Activated CD4-positive, alpha-beta T cell treated with anti-CD3 and anti-CD28 coated beads, Interleukin-2, amount 10 ng/mL, durations not matched to agents 24 days and 14 days (primary cell): ENCODE measurements around the gene RAG1. TPM values are rescaled to one million over a fixed set of nuclear protein-coding genes. Genes with fewer than 3 reads are reported as not detected.

Source experiments
- DNase-seq: peaks from one replicate; pipeline ENCODE4 v3.0.0; 2022
- H3K27ac Mint-ChIP-seq: one replicate; pipeline ENCODE4 v1.8.0; 2022; ENCODE audit warnings: mild to moderate bottlenecking, mixed read lengths
- H3K27me3 Mint-ChIP-seq: one replicate; pipeline ENCODE4 v1.8.0; 2022; ENCODE audit warnings: mixed read lengths
- H3K36me3 Mint-ChIP-seq: one replicate; pipeline ENCODE4 v1.8.0; 2022; ENCODE audit warnings: low read depth, mild to moderate bottlenecking, mixed read lengths
- H3K4me1 Mint-ChIP-seq: one replicate; pipeline ENCODE4 v1.8.0; 2021; ENCODE audit warnings: mixed read lengths
- H3K4me3 Mint-ChIP-seq: one replicate; pipeline ENCODE4 v1.8.0; 2022; ENCODE audit warnings: mild to moderate bottlenecking, moderate library complexity, mixed read lengths
- H3K9me3 Mint-ChIP-seq: one replicate; pipeline ENCODE4 v1.8.0; 2021; ENCODE audit warnings: mixed read lengths
- intact Hi-C: fragments of 100-400 bp; cut with micrococcal nuclease; formaldehyde crosslinking; loops from one replicate; pipeline ENCODE4 v1.15.1; 2023
- total RNA-seq: library from RNA; stranded (reverse); gene quantifications from 2 replicates; pipeline ENCODE4 v1.2.3, GENCODE V29; 2022

Gene RAG1
- total RNA-seq, 1 donor from 2014 or later, result 0.14 TPM

DNA sequence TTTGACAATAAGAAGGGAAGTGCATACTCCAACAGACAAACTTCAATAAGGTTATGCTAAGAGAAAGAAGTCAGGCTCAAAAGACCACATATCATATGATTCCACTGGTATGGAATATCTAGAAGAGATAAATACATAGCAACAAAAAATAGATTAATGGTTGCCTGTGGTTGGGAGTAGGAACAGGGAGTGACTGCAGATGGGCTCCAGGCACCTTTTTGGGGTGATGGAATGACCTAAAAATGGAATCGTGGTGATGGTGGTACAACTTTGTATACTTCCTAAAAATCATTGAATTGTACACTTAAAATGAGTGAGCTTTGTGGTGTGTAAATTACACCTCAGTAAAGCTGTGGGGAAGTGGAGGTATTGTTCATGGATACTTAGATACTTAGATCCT lies 59.2 kb downstream of the RAG1 start:
- peaks cover under 1% of the 10 kb centered on the region for H3K27me3 Mint-ChIP-seq
- H3K36me3 Mint-ChIP-seq, result no peaks in the 10 kb centered on the region
- no peaks in the 10 kb centered on the region for H3K9me3 Mint-ChIP-seq
- intact Hi-C loops, result no loop called here
- no peak for DNase-seq
- no peak overlapping the region for H3K27ac Mint-ChIP-seq
- no peak overlapping the region for H3K4me3 Mint-ChIP-seq
- peaks cover 2% of the 10 kb centered on the region for H3K4me1 Mint-ChIP-seq

DNA sequence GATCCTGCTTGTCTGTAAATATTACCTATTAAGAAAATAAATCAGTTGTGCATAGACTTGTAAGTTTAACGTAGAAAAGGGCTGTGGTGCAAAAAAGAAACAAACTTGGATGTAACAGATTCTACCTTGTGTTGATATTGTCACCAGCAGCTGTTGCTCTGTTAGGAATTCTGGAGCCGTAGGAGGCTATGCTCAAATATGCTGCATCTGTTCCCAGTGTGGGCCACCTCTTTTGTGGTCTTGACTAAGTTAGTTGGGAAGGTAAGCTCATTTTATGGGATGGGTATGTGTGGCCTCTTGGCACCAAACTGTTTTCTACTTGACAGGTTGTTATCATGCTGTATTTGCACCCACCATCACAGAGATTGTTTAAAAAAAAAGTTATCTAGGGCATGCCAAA lies 59.7 kb downstream of the RAG1 start:
- no peaks in the 10 kb centered on the region for H3K36me3 Mint-ChIP-seq
- no peaks in the 10 kb centered on the region for H3K9me3 Mint-ChIP-seq
- peaks cover 2% of the 10 kb centered on the region for H3K4me1 Mint-ChIP-seq
- intact Hi-C loops, result no loop called here
- no peaks in the 10 kb centered on the region for H3K27me3 Mint-ChIP-seq
- H3K4me3 Mint-ChIP-seq, result no peak overlapping the region
- no peak for DNase-seq
- H3K27ac Mint-ChIP-seq, result no peak overlapping the region

DNA sequence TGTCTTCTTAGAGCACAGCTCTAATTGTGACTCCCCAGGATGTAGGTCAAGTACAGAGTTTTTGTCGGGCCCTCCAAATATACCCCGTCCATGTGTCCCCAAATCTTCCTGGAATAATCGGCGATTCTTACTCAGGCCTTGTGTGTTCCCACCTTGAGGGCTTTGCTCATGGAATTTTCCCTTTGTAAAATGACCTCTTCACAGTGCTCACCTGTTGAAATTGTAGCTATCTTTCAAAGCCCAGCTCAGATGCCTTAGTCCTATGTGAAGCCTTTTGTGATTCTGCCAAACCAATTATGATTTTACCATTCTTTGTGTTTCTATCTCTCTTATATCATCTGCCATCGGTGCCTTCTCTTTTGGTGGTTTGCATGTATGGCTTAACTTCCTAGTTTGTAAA lies 60.3 kb downstream of the RAG1 start:
- no peak for DNase-seq
- no peak overlapping the region for H3K4me3 Mint-ChIP-seq
- H3K4me1 Mint-ChIP-seq, result peaks cover 2% of the 10 kb centered on the region
- intact Hi-C loops, result no loop called here
- no peaks in the 10 kb centered on the region for H3K9me3 Mint-ChIP-seq
- no peaks in the 10 kb centered on the region for H3K36me3 Mint-ChIP-seq
- H3K27me3 Mint-ChIP-seq, result no peaks in the 10 kb centered on the region
- no peak overlapping the region for H3K27ac Mint-ChIP-seq

DNA sequence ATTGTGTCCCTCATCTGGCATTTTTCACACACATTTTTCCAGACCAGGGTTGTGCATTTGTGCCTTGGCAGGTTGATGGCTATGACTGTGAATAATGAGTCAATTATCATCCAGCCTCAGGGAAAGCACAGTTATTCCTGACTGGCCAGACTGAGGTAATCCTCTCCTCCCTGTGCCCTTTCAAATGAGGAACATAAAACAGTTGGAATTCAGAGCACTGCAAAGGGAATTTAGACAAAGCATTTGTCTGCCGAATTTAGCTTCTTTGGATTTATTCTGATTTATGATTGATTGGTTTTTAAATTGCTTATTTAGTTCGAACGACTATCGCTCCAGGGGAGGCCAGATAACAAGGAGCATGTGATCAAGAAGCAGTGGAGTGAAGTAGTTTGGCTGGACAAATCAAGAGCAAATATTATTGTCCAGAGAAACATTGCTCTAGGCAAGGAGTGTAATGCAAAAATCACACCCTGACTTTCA lies 61.0 kb downstream of the RAG1 start:
- no peak overlapping the region for H3K4me3 Mint-ChIP-seq
- no peaks in the 10 kb centered on the region for H3K27me3 Mint-ChIP-seq

More for the DNA sequence above, 61.0 kb downstream of the RAG1 start:
- no peak for DNase-seq
- intact Hi-C loops, result no loop called here
- peaks cover 2% of the 10 kb centered on the region for H3K4me1 Mint-ChIP-seq
- H3K27ac Mint-ChIP-seq, result no peak overlapping the region
- no peaks in the 10 kb centered on the region for H3K9me3 Mint-ChIP-seq
- no peaks in the 10 kb centered on the region for H3K36me3 Mint-ChIP-seq

Other genes with a start within 250 kb of the RAG1 start
- 10.9 and 11.5 TPM in 2 replicates for gene TRAF6, start 57.7 kb upstream of the RAG1 start, total RNA-seq
- gene IFTAP, start 26.5 kb downstream of the RAG1 start, total RNA-seq, result 1.1 and 1.7 TPM in 2 replicates
- not detected in 2 replicates for gene RAG2, start 30.2 kb downstream of the RAG1 start, total RNA-seq